Peyer's patch (tissue), 4 donors: Measurements from ENCODE around the gene FAM83F. TPM values are rescaled to one million over a fixed set of nuclear protein-coding genes. Genes with fewer than 3 reads are reported as not detected.

Experiments used
- DNase-seq, 3 donors: peaks; one replicate each; pipeline ENCODE4 v3.0.0-alpha.2; 2017 to 2019
- H3K27ac ChIP-seq, 4 donors: fragments of 200-600 bp; sonication (generic); one replicate each; pipeline ENCODE4 v1.5.1; 2016 to 2019
- H3K27me3 ChIP-seq, 2 donors: fragments of 200-600 bp; sonication (generic); one replicate each; pipeline ENCODE4 v1.5.1; 2019
- H3K36me3 ChIP-seq, 3 donors: fragments of 200-600 bp; sonication (generic); one replicate each; pipeline ENCODE4 v1.5.1; 2016 to 2019
- H3K4me1 ChIP-seq, 4 donors: fragments of 200-600 bp; sonication (generic); one replicate each; pipeline ENCODE4 v1.5.1; 2016 to 2019
- H3K4me3 ChIP-seq, 4 donors: fragments of 200-600 bp; sonication (generic); 1 replicate in 3 of 4; 2 replicates in 1 of 4; pipeline ENCODE4 v1.5.1; 2016 to 2019; ENCODE audit warnings: mild to moderate bottlenecking in 1 of 4
- H3K9me3 ChIP-seq, 4 donors: fragments of 200-600 bp; sonication (generic); one replicate each; pipeline ENCODE4 v1.5.1; 2016 to 2019; ENCODE audit warnings: mild to moderate bottlenecking in 1 of 4
- CTCF ChIP-seq, 6 experiments: fragments of 450-650 bp in 4 of 6; fragments of 200-600 bp in 2 of 6; sonication (generic) in 1 of 6; IDR thresholded peaks; one replicate each; pipeline ENCODE4 v1.5.1; 2017 to 2019; ENCODE audit warnings: antibody characterized with exemption in 6 of 6, mild to moderate bottlenecking in 3 of 6, moderate library complexity in 1 of 6
- POLR2A ChIP-seq, 2 donors: fragments of 450-650 bp; IDR thresholded peaks; one replicate each; pipeline ENCODE4 v1.5.1; 2017; ENCODE audit warnings: antibody characterized with exemption in 2 of 2, mild to moderate bottlenecking in 2 of 2, moderate library complexity in 2 of 2
- total RNA-seq, 4 donors: library from RNA; depleted of rRNA; stranded (reverse); fragments of >200 nt; gene quantifications; one replicate each; pipeline ENCODE4 v1.1.0, GENCODE V29; 2016

The FAM83F gene
- total RNA-seq, 4 donors from 2014 or later = 9.9 to 66.0 (median 51.1) TPM

- Histone ChIP-seq H3K4me1 (peaks cover 0 to 14% (median 0%) of the 10 kb centered on the region in 4 donors), H3K4me3 (no peak overlapping the region), H3K9me3 (no peaks in the 10 kb centered on the region), H3K36me3 (no peaks in the 10 kb centered on the region), H3K27ac (no peak overlapping the region), H3K27me3 (no peaks in the 10 kb centered on the region)
- TF ChIP-seq POLR2A (IDR thresholded peaks at IDR 0.05) (no peak), CTCF (IDR thresholded peaks at IDR 0.05) (no peak)
- no peak for DNase-seq
Measured at GRCh38 chr22:40076702-40077645, 82.2 kb downstream of the FAM83F start.

- Histone ChIP-seq H3K9me3 (no peaks in the 10 kb centered on the region), H3K27me3 (no peaks in the 10 kb centered on the region), H3K27ac (no peak overlapping the region), H3K4me1 (peaks cover 0 to 14% (median 0%) of the 10 kb centered on the region in 4 donors), H3K4me3 (no peak overlapping the region), H3K36me3 (no peaks in the 10 kb centered on the region)
- TF ChIP-seq CTCF (IDR thresholded peaks at IDR 0.05) (no peak), POLR2A (IDR thresholded peaks at IDR 0.05) (no peak)
- DNase-seq = no peak
Measured at GRCh38 chr22:40077646-40078016, 82.9 kb downstream of the FAM83F start.

GRCh38 chr22:40081662-40082061 lies 86.9 kb downstream of the FAM83F start:
- H3K9me3 ChIP-seq = no peaks in the 10 kb centered on the region
- H3K4me3 ChIP-seq = no peak overlapping the region
- peaks cover 0 to 12% (median 0%) of the 10 kb centered on the region in 4 donors for H3K4me1 ChIP-seq
- no peak for DNase-seq
- no peak for TF ChIP-seq POLR2A (IDR thresholded peaks at IDR 0.05)
- TF ChIP-seq CTCF (IDR thresholded peaks at IDR 0.05) = no peak
- no peak overlapping the region for H3K27ac ChIP-seq
- no peaks in the 10 kb centered on the region for H3K27me3 ChIP-seq
- no peaks in the 10 kb centered on the region for H3K36me3 ChIP-seq

GRCh38 chr22:40082184-40082583 lies 87.4 kb downstream of the FAM83F start:
- peaks cover 0 to 7% (median 0%) of the 10 kb centered on the region in 4 donors for H3K4me1 ChIP-seq
- no peak for DNase-seq
- H3K27me3 ChIP-seq = no peaks in the 10 kb centered on the region
- TF ChIP-seq POLR2A (IDR thresholded peaks at IDR 0.05) = no peak
- no peak for TF ChIP-seq CTCF (IDR thresholded peaks at IDR 0.05)
- no peak overlapping the region for H3K4me3 ChIP-seq
- no peaks in the 10 kb centered on the region for H3K36me3 ChIP-seq
- no peak overlapping the region for H3K27ac ChIP-seq
- no peaks in the 10 kb centered on the region for H3K9me3 ChIP-seq

GRCh38 chr22:40083794-40084193 lies 89.0 kb downstream of the FAM83F start:
- DNase-seq = no peak
- no peaks in the 10 kb centered on the region for H3K9me3 ChIP-seq
- no peaks in the 10 kb centered on the region for H3K27me3 ChIP-seq
- H3K27ac ChIP-seq = no peak overlapping the region
- TF ChIP-seq CTCF (IDR thresholded peaks at IDR 0.05) (no peak), POLR2A (IDR thresholded peaks at IDR 0.05) (no peak)
- no peak overlapping the region for H3K4me3 ChIP-seq
- H3K36me3 ChIP-seq = no peaks in the 10 kb centered on the region
- no peaks in the 10 kb centered on the region for H3K4me1 ChIP-seq
